ENCODE data around the gene INO80C. TPM values are rescaled to one million over a fixed set of nuclear protein-coding genes. Genes with fewer than 3 reads are reported as not detected.

Gene INO80C
- total RNA-seq, 4 donors from 2014 or later: 5.3 to 6.4 (median 5.5) TPM

DNA sequence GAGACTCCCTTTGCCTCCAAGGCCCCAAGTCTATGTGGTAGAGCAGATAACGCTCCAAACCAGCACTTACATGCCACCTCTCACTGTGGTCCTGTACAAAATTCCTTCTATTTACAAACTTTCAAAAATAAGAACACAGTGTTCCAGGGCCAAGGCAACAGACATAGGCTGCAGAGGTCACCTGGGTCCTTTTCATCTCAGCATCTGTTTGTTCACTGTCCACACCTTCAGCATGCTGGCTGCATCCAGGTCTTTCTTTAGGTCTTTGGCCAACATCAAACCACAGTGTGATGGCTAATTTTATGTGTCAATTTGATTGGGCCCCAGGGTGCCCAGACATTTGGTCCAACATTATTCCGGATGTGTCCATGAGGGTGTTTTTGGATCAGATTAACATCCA lies 20.0 kb upstream of the INO80C start:
- no peak for TF ChIP-seq POLR2A (IDR thresholded peaks at IDR 0.05)
- TF ChIP-seq, protein P1, sequence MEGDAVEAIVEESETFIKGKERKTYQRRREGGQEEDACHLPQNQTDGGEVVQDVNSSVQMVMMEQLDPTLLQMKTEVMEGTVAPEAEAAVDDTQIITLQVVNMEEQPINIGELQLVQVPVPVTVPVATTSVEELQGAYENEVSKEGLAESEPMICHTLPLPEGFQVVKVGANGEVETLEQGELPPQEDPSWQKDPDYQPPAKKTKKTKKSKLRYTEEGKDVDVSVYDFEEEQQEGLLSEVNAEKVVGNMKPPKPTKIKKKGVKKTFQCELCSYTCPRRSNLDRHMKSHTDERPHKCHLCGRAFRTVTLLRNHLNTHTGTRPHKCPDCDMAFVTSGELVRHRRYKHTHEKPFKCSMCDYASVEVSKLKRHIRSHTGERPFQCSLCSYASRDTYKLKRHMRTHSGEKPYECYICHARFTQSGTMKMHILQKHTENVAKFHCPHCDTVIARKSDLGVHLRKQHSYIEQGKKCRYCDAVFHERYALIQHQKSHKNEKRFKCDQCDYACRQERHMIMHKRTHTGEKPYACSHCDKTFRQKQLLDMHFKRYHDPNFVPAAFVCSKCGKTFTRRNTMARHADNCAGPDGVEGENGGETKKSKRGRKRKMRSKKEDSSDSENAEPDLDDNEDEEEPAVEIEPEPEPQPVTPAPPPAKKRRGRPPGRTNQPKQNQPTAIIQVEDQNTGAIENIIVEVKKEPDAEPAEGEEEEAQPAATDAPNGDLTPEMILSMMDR (IDR thresholded peaks at IDR 0.05 in 4 of 5, conservative IDR thresholded peaks at IDR 0.05 in 1 of 5): no peak
- Histone ChIP-seq H3K4me3 (no peak overlapping the region), H3K27ac (no peak overlapping the region), H3K4me1 (peaks cover 20 to 27% of the 10 kb centered on the region in 2 donors), H3K27me3 (no peaks in the 10 kb centered on the region), H3K36me3 (no peaks in the 10 kb centered on the region), H3K9me3 (no peaks in the 10 kb centered on the region)
- ATAC-seq (no peak), DNase-seq (no peak)
- in situ Hi-C loops (cut with MboI; ENCODE audit: low sequenced_read_pairs in 4 of 4): no loop called here
- intact Hi-C loops (cut with DNase I; ENCODE audit: low total_unique reads): no loop called here

DNA sequence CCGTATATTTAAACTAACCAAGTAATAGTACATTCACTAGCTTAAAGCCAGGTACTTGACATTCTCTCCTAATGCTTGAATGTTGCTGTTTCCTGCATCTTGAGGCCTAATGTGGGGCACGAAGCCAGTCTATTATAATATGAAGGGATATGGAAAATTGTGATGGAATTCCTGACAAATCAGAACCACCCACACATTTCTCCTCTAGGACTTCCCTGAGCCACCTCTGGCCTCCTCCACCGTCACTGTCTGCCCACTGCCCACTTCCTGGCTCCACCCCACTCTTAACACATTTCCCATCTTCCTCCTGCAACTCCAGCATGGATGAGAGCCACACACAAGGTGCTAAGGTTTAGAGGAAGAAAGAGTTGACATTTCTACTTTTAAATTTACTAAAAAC lies 19.0 kb upstream of the INO80C start:
- ATAC-seq (no peak), DNase-seq (no peak)
- no peak for TF ChIP-seq POLR2A (IDR thresholded peaks at IDR 0.05)
- TF ChIP-seq, protein P1 (IDR thresholded peaks at IDR 0.05 in 4 of 5, conservative IDR thresholded peaks at IDR 0.05 in 1 of 5): no peak
- intact Hi-C loops (cut with DNase I; ENCODE audit: low total_unique reads) (no loop called here), in situ Hi-C loops (cut with MboI; ENCODE audit: low sequenced_read_pairs in 4 of 4) (no loop called here)
- Histone ChIP-seq H3K27me3 (no peaks in the 10 kb centered on the region), H3K36me3 (no peaks in the 10 kb centered on the region), H3K4me3 (no peak overlapping the region), H3K9me3 (no peaks in the 10 kb centered on the region), H3K27ac (peak overlapping the region in 1 of 4 donors; percentile 10), H3K4me1 (peaks cover 19 to 28% of the 10 kb centered on the region in 2 donors)

DNA sequence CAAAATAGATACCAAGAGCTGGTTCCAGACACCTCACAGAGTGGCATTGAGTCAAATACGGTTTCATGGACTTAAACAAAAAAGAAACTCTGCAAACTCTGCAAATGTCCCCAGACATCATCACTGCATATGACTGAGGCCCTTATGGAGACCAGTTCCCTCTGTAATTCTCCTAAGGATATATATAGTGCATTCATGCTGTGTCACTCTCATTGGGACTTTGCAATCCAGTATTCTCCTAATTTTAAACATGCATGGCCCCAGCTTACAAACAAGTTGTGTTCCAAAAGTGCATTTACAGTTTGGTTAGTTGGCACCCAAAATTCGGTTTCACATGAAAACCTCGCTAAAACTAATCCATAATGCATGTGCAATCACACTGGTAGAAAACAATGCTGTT lies 18.6 kb upstream of the INO80C start:
- Histone ChIP-seq H3K27me3 (no peaks in the 10 kb centered on the region), H3K4me1 (peaks cover 22 to 28% of the 10 kb centered on the region in 2 donors), H3K4me3 (no peak overlapping the region), H3K9me3 (no peaks in the 10 kb centered on the region), H3K36me3 (no peaks in the 10 kb centered on the region), H3K27ac (no peak overlapping the region)
- in situ Hi-C loops (cut with MboI; ENCODE audit: low sequenced_read_pairs in 4 of 4): no loop called here
- intact Hi-C loops (cut with DNase I; ENCODE audit: low total_unique reads): no loop called here
- no peak for ATAC-seq
- TF ChIP-seq POLR2A (IDR thresholded peaks at IDR 0.05): no peak
- TF ChIP-seq, protein P1 (IDR thresholded peaks at IDR 0.05 in 4 of 5, conservative IDR thresholded peaks at IDR 0.05 in 1 of 5): no peak
- no peak for DNase-seq

DNA sequence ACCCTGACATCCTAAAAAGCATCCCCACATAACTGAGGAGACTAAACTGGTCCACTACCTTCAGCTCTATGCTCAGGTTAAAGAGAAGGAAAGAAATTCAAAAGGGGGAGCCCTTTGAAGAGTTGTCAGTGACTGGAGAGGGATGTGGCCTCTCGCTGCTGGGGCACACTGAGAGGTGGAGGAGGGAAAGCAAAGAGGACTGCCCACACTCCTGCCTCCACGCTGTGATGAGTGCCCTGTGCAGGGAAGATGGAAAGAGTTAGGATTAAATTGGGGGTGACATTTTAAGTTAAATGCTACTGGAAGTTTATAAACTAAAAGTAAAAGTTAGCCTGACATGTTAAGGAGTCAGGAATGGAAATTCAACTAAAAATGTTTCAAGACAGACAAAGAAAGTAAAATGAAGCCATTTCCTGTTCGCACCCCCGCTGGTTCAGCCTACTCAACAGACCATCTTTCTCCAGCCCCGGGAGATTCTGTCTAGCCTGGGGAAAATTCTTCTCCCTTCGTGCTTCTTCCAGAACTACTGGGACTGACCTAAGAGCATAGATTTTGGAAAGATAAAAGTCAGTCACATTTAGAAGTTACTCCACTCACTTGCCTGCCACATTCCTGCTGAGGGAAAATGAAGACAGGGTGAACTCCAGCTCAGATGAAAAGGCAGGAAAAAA lies 17.8 kb upstream of the INO80C start:
- TF ChIP-seq, protein P1 (IDR thresholded peaks at IDR 0.05 in 4 of 5, conservative IDR thresholded peaks at IDR 0.05 in 1 of 5): no peak
- no peak for TF ChIP-seq POLR2A (IDR thresholded peaks at IDR 0.05)
- DNase-seq (no peak), ATAC-seq (no peak)
- Histone ChIP-seq H3K4me1 (peaks cover 26 to 30% of the 10 kb centered on the region in 2 donors), H3K27ac (no peak overlapping the region), H3K36me3 (no peaks in the 10 kb centered on the region), H3K27me3 (no peaks in the 10 kb centered on the region), H3K9me3 (no peaks in the 10 kb centered on the region), H3K4me3 (no peak overlapping the region)
- intact Hi-C loops (cut with DNase I; ENCODE audit: low total_unique reads) (no loop called here), in situ Hi-C loops (cut with MboI; ENCODE audit: low sequenced_read_pairs in 4 of 4) (no loop called here)

All from gastrocnemius medialis (tissue), 4 donors.